ENCODE data around the gene LPO.

The LPO gene

DNA sequence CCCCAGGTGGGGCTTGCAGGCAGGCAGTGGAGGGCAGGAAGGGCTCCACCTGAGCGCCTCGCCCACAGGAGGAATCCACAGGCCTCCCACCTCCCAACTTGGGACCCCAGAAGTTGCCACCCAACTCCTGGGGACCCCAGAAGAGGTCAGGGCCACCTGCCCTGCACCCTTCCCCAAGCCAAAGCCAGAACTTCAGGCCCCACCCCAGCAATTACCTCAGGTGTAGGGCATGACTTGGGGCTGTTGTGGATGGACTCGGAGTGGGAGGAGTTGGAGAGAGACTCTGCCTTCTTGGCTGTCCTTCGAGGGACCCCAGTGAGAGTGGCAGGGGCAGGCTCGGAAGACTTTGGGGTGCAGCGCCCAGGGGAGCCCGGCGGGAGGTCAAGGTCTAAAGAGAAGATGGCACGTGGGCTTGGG, 79.7 kb downstream of the LPO start:
- DNase-seq (ENCODE audit: low spot score), result no peak
